ENCODE measurements around the gene LAMB1.
"Not testable (repeated sequence)": the region's sequence is repeated elsewhere in the genome, so short reads cannot be mapped to it uniquely, and the experiment has no call there.

Gene LAMB1

DNA sequence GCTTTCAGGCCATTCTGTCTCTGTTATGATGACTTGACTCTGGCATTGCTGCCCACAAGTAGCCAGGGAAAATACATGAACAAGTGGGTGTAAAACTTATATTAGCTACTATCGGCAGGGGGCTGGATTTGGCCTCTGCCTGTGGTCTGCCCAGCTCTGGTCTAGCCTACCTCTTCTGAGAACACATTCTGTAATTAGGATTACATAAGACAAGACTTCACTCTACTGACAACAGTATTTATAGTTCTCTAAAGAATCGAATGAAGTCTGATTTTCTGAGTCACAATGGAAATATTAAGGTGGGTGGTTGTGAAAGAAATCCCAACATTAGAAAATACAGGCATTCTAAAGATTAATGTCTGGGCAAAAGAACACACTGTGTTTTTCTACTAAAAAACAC lies 56.5 kb downstream of the LAMB1 start:
- DNase-seq (ENCODE audit: low read depth in 2 of 2) = no peak

DNA sequence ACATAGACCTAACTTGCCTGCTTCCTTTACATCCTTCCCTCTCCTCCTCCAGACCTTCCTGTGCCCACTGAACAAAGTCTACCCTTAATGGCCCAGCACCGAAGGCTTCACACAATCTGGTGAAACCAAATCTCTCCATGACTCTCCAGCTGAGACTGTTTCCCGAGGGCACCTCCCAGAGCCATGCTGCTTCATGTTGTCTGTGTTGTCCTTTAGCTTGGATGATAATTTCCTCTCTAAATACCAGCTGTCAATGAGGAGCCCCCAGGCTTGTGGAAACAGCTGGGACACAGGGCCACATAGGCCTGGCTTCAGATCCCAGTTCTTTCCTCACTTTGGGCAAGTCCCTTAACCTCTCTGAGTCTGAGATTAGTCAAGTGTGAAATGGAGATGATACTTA lies 57.6 kb downstream of the LAMB1 start:
- no peak for DNase-seq (ENCODE audit: low read depth in 2 of 2)

DNA sequence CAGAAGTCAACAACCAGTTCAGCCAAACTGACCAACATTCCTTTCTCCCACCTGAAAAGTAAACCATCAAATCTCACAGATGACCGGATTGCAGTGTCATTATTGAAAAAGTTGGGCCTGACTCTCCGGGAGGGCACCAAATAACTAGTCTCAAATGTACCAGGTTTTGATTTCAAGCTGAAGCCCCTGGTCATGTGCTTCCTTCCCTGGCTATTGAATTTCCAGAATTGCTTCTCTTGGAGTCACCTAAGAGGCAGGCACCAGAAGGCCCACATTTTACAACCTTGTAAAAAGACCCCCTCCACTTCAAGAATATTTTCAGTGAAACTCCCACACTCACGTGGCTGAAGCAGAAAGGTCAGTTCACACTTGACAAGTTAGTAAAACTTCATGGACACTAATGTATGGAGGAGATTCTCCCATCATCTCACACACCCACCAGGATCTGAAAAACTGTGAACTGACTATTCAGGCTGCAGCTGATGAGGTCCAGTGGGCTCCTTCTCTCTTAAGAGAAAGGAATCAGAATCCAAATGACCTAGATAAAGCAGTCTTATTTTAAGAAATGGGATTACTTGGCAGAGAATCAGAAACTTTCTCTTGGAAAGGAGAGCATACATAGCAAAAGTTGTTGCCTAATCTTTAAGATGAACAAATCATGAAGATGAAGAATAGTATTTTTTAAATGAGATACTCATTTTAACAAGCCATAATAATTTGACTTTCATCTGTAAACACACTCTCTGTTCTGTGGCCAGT lies 58.4 kb downstream of the LAMB1 start:
- DNase-seq (ENCODE audit: low read depth in 2 of 2) = no peak

DNA sequence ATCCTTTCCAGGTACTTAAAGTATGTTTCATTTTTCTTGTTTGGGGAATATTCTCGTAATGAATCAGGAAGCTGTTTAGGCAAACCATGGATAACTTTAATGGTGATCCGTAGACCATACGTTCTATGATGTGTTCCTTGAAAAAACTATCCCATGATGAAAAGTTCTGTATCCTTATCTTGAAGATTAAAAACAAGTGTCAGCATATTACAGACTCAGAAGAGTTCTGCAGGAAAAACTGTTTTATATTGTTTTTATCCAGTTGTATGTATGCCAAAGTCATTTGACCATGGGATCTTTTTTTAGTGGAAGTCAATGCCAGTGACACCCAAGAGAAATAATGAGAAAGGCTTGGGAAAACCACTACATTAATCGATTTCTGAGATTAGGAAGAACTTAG lies 59.9 kb downstream of the LAMB1 start:
- no peak for DNase-seq (ENCODE audit: low read depth in 2 of 2)

DNA sequence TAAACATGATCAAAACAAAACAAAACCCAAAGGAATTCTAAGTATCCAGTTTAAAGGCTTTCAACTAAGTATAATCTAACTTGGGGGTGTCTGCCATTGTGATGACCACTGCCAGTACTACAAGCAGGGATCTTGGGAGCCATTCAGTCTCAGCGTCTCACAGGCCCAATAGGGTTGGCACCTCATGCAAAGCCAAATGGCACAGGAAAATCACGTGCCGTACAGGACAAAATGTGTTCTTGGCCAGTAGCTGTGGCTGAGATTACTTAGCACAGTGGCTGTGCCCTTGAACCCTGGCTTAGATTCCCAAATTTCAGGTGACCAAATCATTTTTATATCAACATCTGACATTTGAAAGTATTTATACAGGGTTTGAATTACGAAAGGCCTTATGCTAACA lies 62.0 kb downstream of the LAMB1 start:
- DNase-seq (ENCODE audit: low read depth in 2 of 2) = no peak

DNA sequence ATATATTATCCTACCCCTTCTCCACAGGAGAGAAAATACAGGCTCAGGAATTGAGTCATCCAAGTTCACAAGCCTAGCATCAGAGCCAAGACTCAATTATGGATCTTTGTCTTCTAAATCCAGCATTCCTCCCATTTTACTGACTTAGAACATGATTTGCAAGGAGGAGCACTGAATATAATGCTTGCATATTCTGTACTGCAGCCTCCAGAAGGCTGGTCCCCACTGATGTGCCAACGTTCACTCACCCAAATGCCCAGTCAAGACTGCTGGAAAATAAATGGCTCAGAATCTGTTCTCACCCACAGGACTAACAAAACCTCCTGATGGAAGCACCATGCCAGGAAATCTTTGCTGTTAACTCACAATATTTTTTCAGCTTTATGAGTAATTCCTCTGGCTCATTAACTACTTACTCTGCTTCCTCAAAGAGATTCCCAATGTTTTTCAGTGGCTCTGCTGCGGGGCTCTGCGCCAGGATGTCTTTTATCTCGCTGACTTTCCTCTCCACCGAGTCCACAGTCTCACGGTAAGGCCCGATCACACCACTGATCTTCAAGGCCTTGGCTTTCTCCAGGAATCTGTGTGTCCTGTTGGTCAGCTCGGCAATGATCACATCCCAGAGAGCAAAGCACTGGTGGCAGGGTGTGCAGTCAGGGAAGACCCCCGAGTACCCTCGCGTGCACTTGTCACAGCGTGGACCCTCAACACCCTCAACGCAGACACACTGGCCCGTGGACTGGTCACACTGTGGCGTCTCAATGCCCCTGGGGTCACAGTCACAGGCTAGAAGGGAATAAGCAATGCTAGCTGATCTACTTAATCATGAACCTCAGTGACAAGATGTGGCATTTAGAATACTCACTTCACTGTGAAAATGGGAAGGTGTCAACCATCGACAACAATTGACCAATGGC lies 63.1 kb downstream of the LAMB1 start:
- no peak for DNase-seq (ENCODE audit: low read depth in 2 of 2)

DNA sequence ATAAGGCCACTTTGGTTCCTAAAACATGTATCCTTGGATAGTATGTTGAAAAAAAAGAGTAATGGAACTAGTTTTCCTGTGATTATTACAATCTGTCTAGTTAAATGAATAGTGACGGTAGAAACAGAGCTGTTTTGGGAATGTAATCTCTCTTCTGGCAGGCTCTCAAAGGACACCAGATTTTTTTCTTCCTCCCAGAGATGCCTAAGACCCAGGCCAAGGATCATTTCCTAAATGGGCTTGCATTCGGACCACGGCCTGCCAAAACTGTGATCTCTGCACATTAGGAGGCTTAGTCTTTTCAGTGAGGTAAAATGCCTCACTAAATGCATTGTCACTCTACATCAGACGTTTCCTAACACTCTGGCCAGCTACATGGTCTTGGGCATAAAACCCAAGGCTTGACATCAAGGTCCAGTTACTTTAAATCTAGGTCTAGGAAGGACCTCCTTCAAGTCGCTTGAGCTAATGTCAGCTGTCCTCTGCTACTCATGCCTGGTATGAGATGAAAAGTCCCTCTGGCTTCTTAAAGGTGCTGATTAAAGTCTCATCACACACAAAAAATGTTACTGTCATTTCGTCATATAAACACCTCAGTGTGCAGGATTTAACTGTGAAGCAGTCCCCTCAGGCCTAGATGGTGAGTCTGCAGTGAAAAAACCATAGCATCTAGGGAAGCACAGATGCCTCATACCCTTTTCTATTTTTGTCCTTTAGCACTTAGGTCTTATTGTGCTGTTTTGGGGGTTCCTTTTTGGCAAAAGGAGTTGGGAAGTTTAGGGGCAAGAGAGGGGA lies 64.3 kb downstream of the LAMB1 start:
- no peak for DNase-seq (ENCODE audit: low read depth in 2 of 2)

DNA sequence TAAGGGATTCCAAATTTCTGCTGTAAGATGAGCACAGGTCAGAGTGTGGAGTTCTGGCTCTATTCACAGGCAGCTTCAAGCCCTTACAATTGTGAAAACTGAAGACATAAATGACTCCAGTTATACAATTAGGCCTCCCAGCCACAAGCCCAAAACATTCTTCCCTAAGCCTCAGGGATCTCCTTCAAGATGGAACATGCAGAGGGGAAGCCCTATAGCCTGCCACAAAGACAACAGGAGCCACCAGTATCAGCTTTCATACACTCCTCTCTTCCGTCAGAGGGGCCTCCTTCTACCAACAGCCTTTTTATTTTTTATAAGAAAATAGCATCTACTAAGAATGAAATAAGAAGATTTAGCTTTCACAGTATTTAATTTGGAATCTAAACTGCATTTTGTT lies 65.4 kb downstream of the LAMB1 start:
- DNase-seq (ENCODE audit: low read depth in 2 of 2) = no peak

DNA sequence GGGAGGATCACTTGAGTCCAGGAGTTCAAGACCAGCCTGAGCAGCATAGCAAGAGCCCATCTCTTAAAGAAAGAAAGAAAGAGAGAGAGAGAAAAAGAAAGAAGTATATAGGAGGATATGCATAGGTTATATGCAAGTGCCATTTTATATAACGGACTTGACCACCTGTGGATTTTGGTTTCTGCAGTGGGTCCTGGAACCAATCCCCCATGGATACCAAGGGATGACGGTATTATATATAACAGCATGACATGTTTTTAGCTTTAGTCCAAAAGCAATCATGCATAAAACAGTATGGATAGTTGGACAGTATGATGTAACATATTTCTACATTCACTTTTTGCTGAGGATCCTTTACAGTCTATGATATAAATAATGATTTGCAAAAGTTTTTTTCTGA lies 66.6 kb downstream of the LAMB1 start:
- DNase-seq (ENCODE audit: low read depth in 2 of 2) = no peak

DNA sequence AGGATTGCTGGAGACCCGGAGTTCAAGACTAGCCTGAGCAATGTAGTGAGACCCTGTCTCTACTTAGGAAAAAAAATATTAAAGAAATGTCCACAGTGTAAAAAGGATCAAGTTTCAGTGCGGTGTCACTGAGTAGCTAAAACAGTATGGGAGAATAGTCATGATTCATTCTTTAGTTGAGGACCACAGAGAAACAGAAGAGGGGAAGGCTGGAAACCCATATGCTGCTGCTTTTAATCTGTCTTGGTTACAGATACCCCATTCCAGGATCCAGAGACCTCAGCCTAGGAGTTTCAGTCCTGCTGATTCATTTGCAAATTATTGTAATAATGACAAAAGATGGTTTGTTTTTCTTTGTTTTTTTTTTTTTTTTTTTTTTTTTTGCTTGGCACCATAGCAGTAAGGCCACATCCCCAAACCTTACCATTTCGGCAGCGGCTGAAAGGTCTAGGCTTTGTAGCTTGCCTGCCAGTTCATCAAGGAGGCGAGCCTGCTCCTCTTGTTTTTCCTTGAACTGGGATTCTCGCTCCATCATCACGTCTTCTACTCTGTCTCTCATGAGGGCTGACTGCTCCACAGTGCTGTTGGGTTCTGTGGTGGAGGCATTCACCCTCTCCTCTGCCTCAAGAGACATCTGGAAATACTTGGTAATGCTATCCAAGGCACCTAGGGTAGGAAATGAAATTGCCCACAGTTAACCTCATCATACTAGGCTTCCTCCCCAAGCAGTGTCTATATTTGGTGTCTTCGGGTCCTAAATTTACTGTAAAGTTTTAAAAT lies 67.8 kb downstream of the LAMB1 start:
- DNase-seq (ENCODE audit: low read depth in 2 of 2) = no peak

DNA sequence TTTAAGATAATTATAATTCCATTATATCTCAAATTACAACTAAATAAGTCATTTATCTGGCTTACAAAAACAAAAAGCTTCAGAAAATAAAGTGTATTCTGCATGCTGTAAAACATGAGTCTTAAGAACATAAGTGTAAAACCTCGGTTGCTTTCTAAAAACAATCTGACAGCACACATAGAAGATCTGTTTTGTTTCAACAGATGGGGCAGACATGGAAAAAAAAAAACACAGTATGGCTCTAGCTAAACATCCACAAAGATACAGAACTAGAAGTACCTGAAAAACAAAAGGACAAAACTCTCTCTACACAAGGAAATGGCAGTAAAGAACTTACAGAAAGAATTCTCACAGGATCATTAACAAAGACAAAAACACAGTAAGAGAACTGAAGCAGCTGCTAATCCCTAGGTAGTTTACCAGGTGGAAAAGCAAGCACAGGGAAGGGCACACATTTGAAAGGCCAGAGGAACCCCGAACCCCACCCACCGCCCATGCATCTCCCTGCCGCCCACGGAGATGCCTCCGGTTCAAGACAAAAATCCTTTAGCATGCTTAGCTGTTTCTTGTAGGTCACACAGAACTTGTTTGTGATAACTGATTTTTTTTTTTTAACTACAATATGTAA lies 69.5 kb downstream of the LAMB1 start:
- DNase-seq (ENCODE audit: low read depth in 2 of 2) = no peak

DNA sequence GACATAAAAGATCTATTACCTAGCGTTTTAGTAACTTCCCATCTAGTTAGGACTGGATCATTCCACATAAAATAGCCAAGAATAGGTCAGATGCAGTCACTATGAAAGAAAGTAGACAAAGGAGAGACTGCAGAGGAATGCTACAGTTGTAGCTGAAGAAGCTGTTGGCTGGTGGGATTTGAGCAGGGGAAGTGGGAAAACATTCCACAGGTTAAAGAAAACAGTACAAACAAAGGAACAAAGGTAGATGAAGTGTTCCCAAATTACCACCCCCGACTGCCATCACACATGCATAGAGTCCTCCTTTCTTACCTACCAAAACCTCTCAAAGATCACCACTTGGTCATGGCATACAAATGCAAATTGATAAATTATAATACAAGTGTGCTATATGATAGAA lies 70.2 kb downstream of the LAMB1 start:
- DNase-seq (ENCODE audit: low read depth in 2 of 2) = no peak

DNA sequence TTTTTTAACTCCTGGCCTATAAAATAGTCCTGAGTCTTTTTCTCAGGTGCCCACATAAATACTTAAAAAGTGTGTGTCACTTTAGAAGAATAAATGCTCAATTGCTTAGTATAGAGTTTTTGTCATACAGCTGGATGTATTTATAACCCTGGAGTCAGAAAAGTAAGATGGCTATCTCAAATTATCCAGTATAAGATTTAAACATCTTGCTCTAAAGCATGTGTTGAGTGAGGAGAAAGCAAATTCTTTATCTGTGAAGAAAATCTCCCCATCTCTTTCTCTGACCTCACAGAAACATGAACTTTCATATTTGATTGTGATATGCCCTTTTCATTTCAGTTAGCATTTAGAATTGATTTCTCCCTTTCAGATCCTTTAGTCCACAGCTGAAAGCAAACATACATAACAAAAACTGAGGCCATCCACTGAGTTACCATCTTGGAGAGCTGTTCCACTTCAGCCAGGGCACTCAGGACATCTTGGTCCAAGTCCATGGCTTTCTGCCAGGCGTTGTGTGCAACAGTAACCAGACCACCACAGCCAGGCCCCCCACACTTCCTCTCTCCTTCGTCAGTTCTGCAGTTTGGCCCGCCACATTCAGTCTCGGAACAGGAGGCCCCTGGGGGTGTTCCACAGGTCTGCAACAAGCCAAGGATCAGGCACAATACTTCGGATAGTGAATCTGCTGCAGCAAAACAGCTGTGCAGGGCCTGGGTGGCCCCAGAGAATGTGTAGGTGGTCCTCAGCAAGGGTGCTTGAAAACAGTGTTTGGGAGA lies 71.0 kb downstream of the LAMB1 start:
- DNase-seq (ENCODE audit: low read depth in 2 of 2) = no peak

DNA sequence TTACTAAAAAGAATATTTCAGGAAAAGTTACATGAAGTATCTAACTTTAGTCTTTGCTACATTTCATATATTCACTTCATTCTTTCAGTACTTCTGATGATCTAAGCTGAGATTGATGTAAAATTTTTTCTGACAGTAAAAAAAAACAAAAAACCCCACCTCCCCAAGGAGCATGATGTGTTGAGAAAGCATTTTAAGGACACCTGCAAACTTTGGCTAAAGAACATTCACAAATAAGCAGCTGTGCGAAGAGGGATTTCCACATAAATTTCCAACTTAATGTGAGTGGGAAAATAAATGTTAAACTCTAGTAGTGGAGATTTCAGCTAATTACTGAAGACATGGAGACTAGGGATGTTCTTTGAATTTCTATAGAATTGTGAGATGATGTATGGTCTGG lies 76.5 kb downstream of the LAMB1 start:
- DNase-seq (ENCODE audit: low read depth in 2 of 2) = no peak

DNA sequence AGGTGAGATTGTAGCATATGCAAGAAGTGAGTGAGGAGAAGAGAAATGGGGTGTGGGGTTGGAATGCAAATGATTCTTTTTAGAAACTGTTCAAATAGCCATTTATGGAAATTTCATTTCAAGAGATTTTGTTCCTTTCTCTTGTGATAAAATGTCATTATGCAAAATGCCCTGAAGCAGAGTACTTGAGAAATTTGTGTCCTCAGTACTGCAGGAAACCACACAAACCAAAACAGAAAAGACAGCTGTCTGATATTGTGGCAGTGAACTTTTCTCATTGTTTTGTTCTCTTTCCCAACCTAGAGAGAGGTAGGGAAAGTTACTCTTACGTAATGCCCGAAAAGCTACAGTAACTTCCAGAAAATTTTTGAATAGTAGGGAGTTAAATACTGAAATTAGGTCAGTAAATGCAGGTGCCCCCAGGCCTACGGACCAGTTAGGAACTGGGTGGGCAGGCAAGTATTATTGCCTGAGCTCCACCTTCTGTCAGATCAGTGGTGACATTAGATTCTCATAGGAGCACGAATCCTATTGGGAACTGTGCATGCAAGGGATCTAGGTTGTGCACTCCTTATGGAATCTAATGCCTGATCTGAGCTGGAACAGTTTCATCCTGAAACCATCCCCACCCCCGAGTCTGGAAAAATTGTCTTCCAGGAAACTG lies 78.0 kb downstream of the LAMB1 start:
- no peak for DNase-seq (ENCODE audit: low read depth in 2 of 2)

DNA sequence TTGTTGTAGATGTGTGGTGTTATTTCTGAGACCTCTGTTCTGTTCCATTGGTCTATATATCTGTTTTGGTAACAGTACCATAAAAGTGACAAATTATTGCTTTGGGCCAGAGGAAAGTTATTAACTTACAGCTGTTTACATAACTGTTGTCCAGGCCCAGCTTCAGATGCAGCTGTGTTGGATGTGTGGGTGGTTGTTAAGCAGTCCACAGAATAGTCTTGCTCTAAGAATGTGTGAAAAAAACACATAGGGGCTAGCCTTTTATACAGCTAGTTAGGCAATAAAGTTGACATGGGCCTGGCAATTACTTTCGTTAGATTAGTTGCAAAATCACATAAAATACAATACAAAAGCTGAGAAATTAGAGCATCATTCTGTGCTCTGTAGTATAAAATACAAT lies 80.1 kb downstream of the LAMB1 start:
- no peak for DNase-seq (ENCODE audit: low read depth in 2 of 2)

DNA sequence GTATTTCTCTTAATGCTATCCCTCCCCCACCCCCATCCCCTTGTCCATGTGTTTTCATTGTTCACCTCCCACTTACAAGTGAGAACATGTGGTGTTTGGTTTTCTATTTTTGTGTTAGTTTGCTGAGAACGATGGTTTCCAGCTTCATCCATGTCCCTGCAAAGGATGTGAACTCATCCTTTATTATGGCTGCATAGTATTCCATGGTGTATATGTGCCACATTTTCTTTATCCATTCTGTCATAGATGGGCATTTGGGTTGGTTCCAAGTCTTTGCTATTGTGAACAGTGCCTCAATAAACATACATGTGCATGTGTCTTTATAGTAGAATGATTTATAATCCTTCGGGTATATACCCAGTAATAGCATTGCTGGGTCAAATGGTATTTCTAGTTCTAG lies 81.1 kb downstream of the LAMB1 start:
- not testable (repeated sequence) for DNase-seq (ENCODE audit: low read depth in 2 of 2)

DNA sequence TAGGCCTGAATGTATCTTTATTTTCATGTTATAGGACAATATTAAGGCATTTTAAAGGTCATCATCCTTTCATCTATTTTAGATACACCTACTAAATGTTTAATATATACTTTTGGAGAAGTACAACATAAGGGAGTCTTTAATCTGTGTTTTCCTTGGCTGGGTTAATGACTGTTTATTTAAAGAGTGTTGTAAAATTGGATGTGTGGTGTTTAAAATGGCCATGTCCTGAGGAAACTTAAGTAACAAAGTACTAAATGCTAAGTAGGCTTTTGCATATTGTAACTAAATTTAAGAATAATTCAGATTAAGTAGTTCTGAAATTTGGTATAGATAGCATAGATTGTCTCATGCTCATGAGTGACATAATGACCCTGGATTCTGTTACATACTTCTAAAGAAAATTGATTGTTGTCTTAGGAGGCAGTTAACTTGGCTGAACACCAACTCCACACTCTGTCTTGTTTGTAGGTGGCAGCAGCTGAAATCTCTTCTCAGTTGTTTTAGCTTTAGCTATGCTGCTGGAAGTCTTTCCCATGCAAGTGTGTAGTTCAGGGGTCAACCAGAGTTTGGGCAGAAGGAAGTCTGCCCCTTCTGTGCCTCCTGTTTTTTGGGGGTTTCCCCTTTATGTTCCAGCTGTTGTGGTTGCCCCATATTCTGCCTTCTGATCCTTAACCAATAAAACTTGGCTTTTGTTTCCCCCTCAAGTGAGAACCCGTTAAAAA lies 82.8 kb downstream of the LAMB1 start:
- DNase-seq (ENCODE audit: low read depth in 2 of 2) = no peak

DNA sequence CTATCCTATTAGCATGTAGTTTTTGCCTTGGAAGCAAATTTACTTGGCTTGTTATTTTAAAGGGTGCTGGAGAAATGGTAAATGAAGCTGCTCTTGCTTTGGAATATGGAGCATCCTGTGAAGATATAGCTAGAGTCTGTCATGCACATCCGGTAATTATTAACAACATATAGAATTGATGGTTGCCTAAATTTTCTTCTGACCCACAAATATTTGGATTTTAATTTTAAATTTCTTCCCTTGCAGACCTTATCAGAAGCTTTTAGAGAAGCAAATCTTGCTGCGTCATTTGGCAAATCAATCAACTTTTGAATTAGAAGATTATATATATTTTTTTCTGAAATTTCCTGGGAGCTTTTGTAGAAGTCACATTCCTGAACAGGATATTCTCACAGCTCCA lies 84.0 kb downstream of the LAMB1 start:
- DNase-seq (ENCODE audit: low read depth in 2 of 2) = no peak
